Lower lobe of right lung (tissue), 2 donors: ENCODE data around the gene NOS1AP. TPM values are rescaled to one million over a fixed set of nuclear protein-coding genes. Genes with fewer than 3 reads are reported as not detected.
"Not testable (repeated sequence)": the region's sequence is repeated elsewhere in the genome, so short reads cannot be mapped to it uniquely, and the experiment has no call there.

Experiments used
- ATAC-seq, 2 donors: fragments of 200-7000 bp; cut with Tn5 transposase; one replicate each; pipeline ENCODE4 v1.9.1; 2020 to 2022; ENCODE audit warnings: mild to moderate bottlenecking in 2 of 2, moderate library complexity in 2 of 2
- DNase-seq: peaks from one replicate; pipeline ENCODE4 v3.0.0-alpha.2; 2020
- H3K27ac ChIP-seq: fragments of 200-600 bp; one replicate; pipeline ENCODE4 v1.8.0; 2022
- H3K27me3 ChIP-seq: fragments of 200-600 bp; one replicate; pipeline ENCODE4 v1.8.0; 2022; ENCODE audit warnings: low read depth
- H3K36me3 ChIP-seq: fragments of 200-600 bp; one replicate; pipeline ENCODE4 v1.8.0; 2022; ENCODE audit warnings: mild to moderate bottlenecking
- H3K4me1 ChIP-seq: fragments of 200-600 bp; one replicate; pipeline ENCODE4 v1.8.0; 2022
- H3K4me3 ChIP-seq: fragments of 200-600 bp; one replicate; pipeline ENCODE4 v1.8.0; 2022; ENCODE audit warnings: mild to moderate bottlenecking
- H3K9me3 ChIP-seq: fragments of 200-600 bp; one replicate; pipeline ENCODE4 v1.8.0; 2022
- intact Hi-C: fragments of 100-400 bp; cut with DNase I; formaldehyde crosslinking; loops from one replicate; pipeline ENCODE4 v1.11.0; 2022
- total RNA-seq: library from RNA; stranded (reverse); fragmentation: NEBNext Ultra II Directional; extraction: Animal tissue kit (Norgen Biotek cat#: 25700); gene quantifications from one replicate; pipeline ENCODE4 v1.2.1, GENCODE V29; 2021
- TF ChIP-seq, protein P1 (sequence below): fragments of 200-600 bp; IDR thresholded peaks from one replicate; pipeline ENCODE4 v1.8.0; 2022; ENCODE audit warnings: antibody characterized with exemption, mild to moderate bottlenecking
- donor health status: DM: no; HTN: yes; CAD: no; lungs with severe emphysema.

The NOS1AP gene
- total RNA-seq, 1 donor from 2014 or later, result 3.6 TPM

GRCh38 chr1:162200096-162200847 is 130.8 kb downstream of the NOS1AP start:
- no peaks in the 10 kb centered on the region for H3K9me3 ChIP-seq
- H3K4me1 ChIP-seq, result no peaks in the 10 kb centered on the region
- H3K4me3 ChIP-seq, result no peak overlapping the region
- no peaks in the 10 kb centered on the region for H3K36me3 ChIP-seq
- DNase-seq (no peak), ATAC-seq (no peak)
- TF ChIP-seq, protein P1, sequence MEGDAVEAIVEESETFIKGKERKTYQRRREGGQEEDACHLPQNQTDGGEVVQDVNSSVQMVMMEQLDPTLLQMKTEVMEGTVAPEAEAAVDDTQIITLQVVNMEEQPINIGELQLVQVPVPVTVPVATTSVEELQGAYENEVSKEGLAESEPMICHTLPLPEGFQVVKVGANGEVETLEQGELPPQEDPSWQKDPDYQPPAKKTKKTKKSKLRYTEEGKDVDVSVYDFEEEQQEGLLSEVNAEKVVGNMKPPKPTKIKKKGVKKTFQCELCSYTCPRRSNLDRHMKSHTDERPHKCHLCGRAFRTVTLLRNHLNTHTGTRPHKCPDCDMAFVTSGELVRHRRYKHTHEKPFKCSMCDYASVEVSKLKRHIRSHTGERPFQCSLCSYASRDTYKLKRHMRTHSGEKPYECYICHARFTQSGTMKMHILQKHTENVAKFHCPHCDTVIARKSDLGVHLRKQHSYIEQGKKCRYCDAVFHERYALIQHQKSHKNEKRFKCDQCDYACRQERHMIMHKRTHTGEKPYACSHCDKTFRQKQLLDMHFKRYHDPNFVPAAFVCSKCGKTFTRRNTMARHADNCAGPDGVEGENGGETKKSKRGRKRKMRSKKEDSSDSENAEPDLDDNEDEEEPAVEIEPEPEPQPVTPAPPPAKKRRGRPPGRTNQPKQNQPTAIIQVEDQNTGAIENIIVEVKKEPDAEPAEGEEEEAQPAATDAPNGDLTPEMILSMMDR, result no peak
- no peak overlapping the region for H3K27ac ChIP-seq
- intact Hi-C loops, result no loop called here
- H3K27me3 ChIP-seq, result no peaks in the 10 kb centered on the region

DNA sequence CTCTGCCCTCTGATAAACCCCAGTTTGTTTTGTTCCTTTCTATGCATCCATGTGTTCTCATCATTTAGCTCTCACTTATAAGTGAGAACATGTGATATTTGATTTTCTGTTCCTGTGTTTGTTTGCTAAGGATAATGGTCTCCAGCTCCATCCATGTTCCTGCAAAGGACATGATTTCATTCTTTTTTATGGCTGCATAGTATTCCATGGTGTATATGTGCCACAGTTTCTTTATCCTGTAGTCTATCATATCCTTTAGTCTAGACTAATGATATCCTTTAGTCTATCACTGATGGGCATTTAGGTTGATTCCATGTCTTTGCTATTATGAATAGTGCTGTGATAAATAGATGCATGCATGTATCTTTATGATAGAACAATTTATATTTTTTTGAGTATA is 131.6 kb downstream of the NOS1AP start:
- ATAC-seq, result not testable (repeated sequence)

GRCh38 chr1:162204129-162204822 is 134.8 kb downstream of the NOS1AP start:
- no peak overlapping the region for H3K27ac ChIP-seq
- ATAC-seq (no peak), DNase-seq (no peak)
- TF ChIP-seq, protein P1, result no peak
- H3K9me3 ChIP-seq, result no peaks in the 10 kb centered on the region
- H3K4me3 ChIP-seq, result no peak overlapping the region
- intact Hi-C loops, result no loop called here
- no peaks in the 10 kb centered on the region for H3K36me3 ChIP-seq
- peaks cover 11% of the 10 kb centered on the region for H3K4me1 ChIP-seq
- H3K27me3 ChIP-seq, result no peaks in the 10 kb centered on the region

More for the DNA sequence above, 131.6 kb downstream of the NOS1AP start:
- DNase-seq, H3K36me3 ChIP-seq, H3K9me3 ChIP-seq, H3K27ac ChIP-seq, intact Hi-C loops, H3K4me3 ChIP-seq, H3K4me1 ChIP-seq, H3K27me3 ChIP-seq: not testable (repeated sequence)

- TF ChIP-seq, protein P1, result no peak
- Histone ChIP-seq H3K27me3 (no peaks in the 10 kb centered on the region), H3K4me1 (peaks cover 11% of the 10 kb centered on the region), H3K36me3 (no peaks in the 10 kb centered on the region), H3K9me3 (no peaks in the 10 kb centered on the region), H3K27ac (no peak overlapping the region), H3K4me3 (no peak overlapping the region)
- intact Hi-C loops, result no loop called here
- ATAC-seq (no peak), DNase-seq (no peak)
Observed at GRCh38 chr1:162204823-162205155, 135.3 kb downstream of the NOS1AP start.

DNA sequence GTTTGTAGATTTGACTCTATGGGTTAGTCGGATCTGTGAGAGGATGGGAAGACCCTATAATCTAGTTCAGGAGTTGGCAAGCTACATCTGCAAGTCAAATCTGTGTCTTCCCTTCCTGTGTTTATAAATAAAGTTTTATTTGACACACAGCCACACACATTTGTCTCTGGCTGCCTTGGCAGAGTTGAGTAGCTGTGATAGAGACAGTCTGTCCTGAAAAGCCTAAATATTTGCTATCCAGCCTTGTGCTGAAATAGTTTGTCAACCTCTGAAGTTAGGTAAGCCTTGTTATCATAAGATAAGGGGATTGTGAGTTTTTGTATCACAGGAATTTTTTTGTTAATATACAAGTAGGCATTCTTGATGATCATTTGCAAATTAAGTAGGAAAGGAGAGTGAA is 136.8 kb downstream of the NOS1AP start:
- Histone ChIP-seq H3K9me3 (no peaks in the 10 kb centered on the region), H3K4me3 (no peak overlapping the region), H3K36me3 (no peaks in the 10 kb centered on the region), H3K27me3 (no peaks in the 10 kb centered on the region), H3K4me1 (peaks cover 11% of the 10 kb centered on the region), H3K27ac (no peak overlapping the region)
- no peak for ATAC-seq
- no peak for DNase-seq
- TF ChIP-seq, protein P1, result no peak
- intact Hi-C loops, result no loop called here
